Stimulated activated CD4-positive, alpha-beta T cell treated with anti-CD3 and anti-CD28 coated beads, TNF-alpha, amount 100 ng/mL, for 48 hours (primary cell): ENCODE results near the gene PRKAR1B.

Source experiments
- DNase-seq, 3 donors: peaks; one replicate each; pipeline ENCODE4 v3.0.0-alpha.2; 2020; ENCODE audit warnings: low read depth in 3 of 3

PRKAR1B gene

GRCh38 chr7:541661-542060 lies 185.4 kb downstream of the PRKAR1B start:
- DNase-seq: no peak

GRCh38 chr7:540997-541396 lies 186.1 kb downstream of the PRKAR1B start:
- no peak for DNase-seq

GRCh38 chr7:540579-540978 lies 186.5 kb downstream of the PRKAR1B start:
- DNase-seq: no peak

GRCh38 chr7:539731-540411 lies 187.2 kb downstream of the PRKAR1B start:
- no peak for DNase-seq

GRCh38 chr7:538764-539685 lies 188.1 kb downstream of the PRKAR1B start:
- DNase-seq: no peak

- no peak for DNase-seq
Observed at GRCh38 chr7:537911-538634, 189.0 kb downstream of the PRKAR1B start.

GRCh38 chr7:536231-536630 lies 190.8 kb downstream of the PRKAR1B start:
- DNase-seq: no peak

- no peak for DNase-seq
Observed at GRCh38 chr7:534959-535358, 192.1 kb downstream of the PRKAR1B start.

- no peak for DNase-seq
Observed at GRCh38 chr7:534075-534474, 193.0 kb downstream of the PRKAR1B start.

- no peak for DNase-seq
Observed at GRCh38 chr7:533266-533665, 193.8 kb downstream of the PRKAR1B start.

- DNase-seq: no peak
Observed at GRCh38 chr7:532379-533143, 194.5 kb downstream of the PRKAR1B start.

- DNase-seq: no peak
Observed at GRCh38 chr7:531777-532176, 195.3 kb downstream of the PRKAR1B start.

- DNase-seq: no peak
Observed at GRCh38 chr7:528451-528850, 198.6 kb downstream of the PRKAR1B start.

- no peak for DNase-seq
Observed at GRCh38 chr7:527723-528122, 199.4 kb downstream of the PRKAR1B start.

- no peak for DNase-seq
Observed at GRCh38 chr7:526460-527034, 200.5 kb downstream of the PRKAR1B start.

GRCh38 chr7:525740-526139 lies 201.3 kb downstream of the PRKAR1B start:
- no peak for DNase-seq

- no peak for DNase-seq
Observed at GRCh38 chr7:524800-525199, 202.3 kb downstream of the PRKAR1B start.

- DNase-seq: no peak
Observed at GRCh38 chr7:523347-524336, 203.4 kb downstream of the PRKAR1B start.

- no peak for DNase-seq
Observed at GRCh38 chr7:522951-523314, 204.1 kb downstream of the PRKAR1B start.
